B cell (primary cell): Measurements from ENCODE around the gene CERS6. TPM values are rescaled to one million over a fixed set of nuclear protein-coding genes. Genes with fewer than 3 reads are reported as not detected.

ENCODE experiments used
- ATAC-seq: fragments of 200-7000 bp; cut with Tn5 transposase; one replicate; pipeline ENCODE4 v1.10.0; 2021; ENCODE audit warnings: low read depth, mild to moderate bottlenecking, moderate number of reproducible peaks, moderate library complexity
- CTCF ChIA-PET: fragments of 350-600 bp; sonication (Branson Sonifier 250); formaldehyde crosslinking; loops from one replicate; lab custom pipeline; 2021; ENCODE audit warnings: antibody characterized with exemption, inconsistent platforms; lab: Charles Lee
- POLR2A ChIA-PET: fragments of 350-600 bp; sonication (Branson Sonifier 250); formaldehyde crosslinking; loops from one replicate; lab custom pipeline; 2021; ENCODE audit warnings: antibody characterized with exemption; lab: Charles Lee
- DNase-seq: peaks from one replicate; pipeline ENCODE4 v3.0.0; 2013
- H2AFZ ChIP-seq: 2 replicates; pipeline ENCODE4 v1.6.1; 2012; ENCODE audit warnings: mild to moderate bottlenecking, low read depth, low read length; ENCODE audit not compliant: insufficient read depth, poor library complexity, severe bottlenecking
- H3K27ac ChIP-seq, 2 donors: 1 replicate in 1 of 2; 2 replicates in 1 of 2; pipeline ENCODE4 v1.5.1; 2012 to 2013; ENCODE audit warnings: low read length in 2 of 2, mild to moderate bottlenecking in 2 of 2, moderate library complexity in 1 of 2
- H3K27me3 ChIP-seq, 4 experiments: fragments of 200-600 bp in 1 of 4; sonication (generic) in 1 of 4; replicated peaks in 1 of 4; 1 replicate in 2 of 4; 2 replicates in 2 of 4; pipeline versions ENCODE4 v1.6.1 to v1.7.0; 2013 to 2016; ENCODE audit warnings: low read length in 3 of 4, mild to moderate bottlenecking in 2 of 4, mixed read lengths in 1 of 4, moderate library complexity in 1 of 4; ENCODE audit not compliant: insufficient read depth in 4 of 4, control insufficient read depth in 3 of 4; ENCODE audit errors: control extremely low read depth in 1 of 4
- H3K36me3 ChIP-seq, 2 experiments: replicated peaks in 1 of 2; 1 replicate in 1 of 2; 2 replicates in 1 of 2; pipeline versions ENCODE4 v1.6.1 to v1.7.1; 2013; ENCODE audit warnings: low read length in 1 of 2; ENCODE audit not compliant: insufficient read depth in 2 of 2, control insufficient read depth in 1 of 2; ENCODE audit errors: control extremely low read depth in 1 of 2, extremely low read depth in 1 of 2
- H3K4me1 ChIP-seq, 2 donors: fragments of 200-600 bp in 1 of 2; sonication (generic) in 1 of 2; 1 replicate in 1 of 2; 2 replicates in 1 of 2; pipeline versions ENCODE4 v1.5.1 to v1.6.1; 2013 to 2017; ENCODE audit warnings: low read length in 2 of 2; ENCODE audit not compliant: control insufficient read depth in 2 of 2, insufficient read depth in 2 of 2
- H3K4me2 ChIP-seq: replicated peaks from 2 replicates; pipeline ENCODE3; 2012; ENCODE audit warnings: mild to moderate bottlenecking, low read depth, low read length; ENCODE audit not compliant: poor library complexity, severe bottlenecking
- H3K4me3 ChIP-seq, 5 experiments: fragments of 200-600 bp in 1 of 5; sonication (generic) in 1 of 5; 1 replicate in 3 of 5; 2 replicates in 2 of 5; pipeline versions ENCODE4 v1.5.1 to v1.7.0; 2011 to 2016; ENCODE audit warnings: low read length in 4 of 5, mild to moderate bottlenecking in 4 of 5, low read depth in 2 of 5, control low read depth in 1 of 5, moderate library complexity in 1 of 5; ENCODE audit not compliant: insufficient read depth in 1 of 5; ENCODE audit errors: control extremely low read depth in 1 of 5, extremely low read depth in 1 of 5
- H3K79me2 ChIP-seq: fragments of 200-600 bp; sonication (generic); one replicate; pipeline ENCODE4 v1.6.0; 2016; ENCODE audit warnings: low read length; ENCODE audit not compliant: control insufficient read depth, insufficient read depth
- H3K9ac ChIP-seq: fragments of 200-600 bp; sonication (generic); 2 replicates; pipeline ENCODE4 v1.6.1; 2017; ENCODE audit warnings: mild to moderate bottlenecking, low read length, moderate library complexity
- H3K9me3 ChIP-seq, 3 donors: one replicate each; pipeline versions ENCODE4 v1.6.1 to v1.7.1; 2013; ENCODE audit warnings: low read length in 2 of 3; ENCODE audit not compliant: control insufficient read depth in 2 of 3, insufficient read depth in 1 of 3; ENCODE audit errors: control extremely low read depth in 1 of 3
- H4K20me1 ChIP-seq: 2 replicates; pipeline ENCODE4 v1.6.0; 2012; ENCODE audit warnings: mild to moderate bottlenecking, low read length; ENCODE audit not compliant: insufficient read depth, control insufficient read depth, poor library complexity, severe bottlenecking
- H3K27ac Mint-ChIP-seq: one replicate; pipeline ENCODE4 v1.8.0; 2021; ENCODE audit warnings: mixed read lengths
- H3K27me3 Mint-ChIP-seq: one replicate; pipeline ENCODE4 v1.8.0; 2021; ENCODE audit warnings: mixed read lengths
- H3K4me1 Mint-ChIP-seq: one replicate; pipeline ENCODE4 v1.8.0; 2021; ENCODE audit warnings: mixed read lengths
- H3K4me3 Mint-ChIP-seq: one replicate; pipeline ENCODE4 v1.8.0; 2021; ENCODE audit warnings: mixed read lengths
- H3K9me3 Mint-ChIP-seq: one replicate; pipeline ENCODE4 v1.8.0; 2022; ENCODE audit warnings: mixed read lengths; ENCODE audit not compliant: insufficient read depth
- EZH2 ChIP-seq: IDR thresholded peaks from 2 replicates; pipeline ENCODE4 v1.6.1; 2012; ENCODE audit warnings: borderline replicate concordance, low read depth, mild to moderate bottlenecking, moderate library complexity, low read length; ENCODE audit not compliant: insufficient read depth, poor library complexity, severe bottlenecking
- WGBS: methylation state at CpG from one replicate; pipeline ENCODE4 v1.1.5; 2013; ENCODE audit warnings: missing lambda C conversion rate; ENCODE audit not compliant: insufficient coverage; 5-methylcytosine and 5-hydroxymethylcytosine counted together
- intact Hi-C: fragments of 100-400 bp; cut with micrococcal nuclease; formaldehyde crosslinking; loops from one replicate; pipeline ENCODE4 v1.10.0; 2022
- polyA plus RNA-seq: library from polyadenylated mRNA; depleted of rRNA; stranded (reverse); fragments of >200 nt; gene quantifications from 2 replicates; pipeline ENCODE4 v1.2.3, GENCODE V29; 2012
- total RNA-seq, 2 donors: library from RNA; stranded (reverse); fragments of 120-200 nt in 1 of 2; gene quantifications; 1 replicate in 1 of 2; 2 replicates in 1 of 2; pipeline versions ENCODE4 v1.2.3 to v1.2.4, GENCODE V29; 2013 to 2022
- TF ChIP-seq, protein P1 (sequence below): fragments of 200-600 bp; IDR thresholded peaks from one replicate; pipeline ENCODE4 v1.8.0; 2022; ENCODE audit warnings: antibody characterized with exemption, mild to moderate bottlenecking

Gene CERS6
- total and polyA plus RNA-seq, 2 donors (not counting 1 experiment from before 2014, with no cell fraction given) = 2.2 to 5.5 TPM

DNA sequence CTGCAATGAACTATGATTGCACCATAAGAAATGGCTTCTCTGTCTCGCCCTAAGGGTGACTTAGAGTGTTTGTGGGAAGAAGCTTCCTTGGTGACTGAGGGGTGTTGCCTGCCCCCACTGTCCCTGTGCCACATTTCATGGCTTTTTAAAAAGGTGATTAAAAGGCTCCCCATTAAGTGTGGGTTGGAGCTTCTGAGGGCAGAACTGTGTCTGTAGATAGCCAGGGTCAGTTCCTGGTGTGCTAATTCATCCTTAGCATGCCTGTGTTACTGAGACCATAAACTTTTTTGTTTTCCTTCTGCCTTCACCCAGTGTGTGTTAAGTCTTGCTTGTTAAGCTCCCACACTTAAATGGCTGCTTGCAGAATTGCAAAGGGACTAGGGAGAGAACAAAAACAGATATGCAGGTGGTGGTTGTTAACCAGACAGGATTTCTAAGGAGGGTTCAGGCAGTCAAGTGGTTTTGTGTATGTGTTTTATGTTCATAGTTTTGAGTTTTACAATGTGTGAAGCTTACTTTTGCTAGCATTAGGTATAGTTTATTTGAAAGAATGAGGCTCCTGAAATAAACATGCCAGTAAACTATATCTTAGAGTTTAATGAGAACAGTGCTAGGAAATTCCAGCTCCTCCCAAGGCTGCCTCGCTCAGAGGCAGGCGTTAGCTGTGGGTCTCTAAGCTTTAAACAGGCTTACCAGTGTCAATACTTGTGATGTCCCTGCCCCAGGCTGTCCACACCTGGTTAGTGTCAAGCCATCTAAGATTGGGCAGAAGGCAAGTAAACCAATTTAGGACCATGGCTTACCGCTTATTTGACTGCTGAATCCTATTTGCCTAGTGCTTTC lies 14.5 kb downstream of the CERS6 start:
- no peak for ATAC-seq
- ChIA-PET POLR2A (no interaction called here), CTCF (no interaction called here)
- Histone ChIP-seq H3K27ac (no peak overlapping the region), H3K4me1 (peaks cover 35 to 41% of the 10 kb centered on the region in 2 donors), H3K27me3 (no peaks in the 10 kb centered on the region), H3K9me3 (no peaks in the 10 kb centered on the region), H3K9ac (no peak overlapping the region), H3K36me3 (no peaks in the 10 kb centered on the region), H3K4me3 (no peak overlapping the region), H3K79me2 (peaks cover 69% of the 10 kb centered on the region), H2AFZ (no peak overlapping the region), H3K4me2 (no peak overlapping the region), H4K20me1 (peaks cover 6% of the 10 kb centered on the region)
- no peak for TF ChIP-seq EZH2
- TF ChIP-seq, protein P1, sequence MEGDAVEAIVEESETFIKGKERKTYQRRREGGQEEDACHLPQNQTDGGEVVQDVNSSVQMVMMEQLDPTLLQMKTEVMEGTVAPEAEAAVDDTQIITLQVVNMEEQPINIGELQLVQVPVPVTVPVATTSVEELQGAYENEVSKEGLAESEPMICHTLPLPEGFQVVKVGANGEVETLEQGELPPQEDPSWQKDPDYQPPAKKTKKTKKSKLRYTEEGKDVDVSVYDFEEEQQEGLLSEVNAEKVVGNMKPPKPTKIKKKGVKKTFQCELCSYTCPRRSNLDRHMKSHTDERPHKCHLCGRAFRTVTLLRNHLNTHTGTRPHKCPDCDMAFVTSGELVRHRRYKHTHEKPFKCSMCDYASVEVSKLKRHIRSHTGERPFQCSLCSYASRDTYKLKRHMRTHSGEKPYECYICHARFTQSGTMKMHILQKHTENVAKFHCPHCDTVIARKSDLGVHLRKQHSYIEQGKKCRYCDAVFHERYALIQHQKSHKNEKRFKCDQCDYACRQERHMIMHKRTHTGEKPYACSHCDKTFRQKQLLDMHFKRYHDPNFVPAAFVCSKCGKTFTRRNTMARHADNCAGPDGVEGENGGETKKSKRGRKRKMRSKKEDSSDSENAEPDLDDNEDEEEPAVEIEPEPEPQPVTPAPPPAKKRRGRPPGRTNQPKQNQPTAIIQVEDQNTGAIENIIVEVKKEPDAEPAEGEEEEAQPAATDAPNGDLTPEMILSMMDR = no peak
- Mint-ChIP-seq H3K27ac (no peak overlapping the region), H3K4me1 (peaks cover 48% of the 10 kb centered on the region), H3K4me3 (no peak overlapping the region), H3K9me3 (no peaks in the 10 kb centered on the region), H3K27me3 (no peaks in the 10 kb centered on the region)
- intact Hi-C loops = no loop called here
- no peak for DNase-seq
- WGBS = 59% methylated on average over 2 of the region's 4 CpGs

DNA sequence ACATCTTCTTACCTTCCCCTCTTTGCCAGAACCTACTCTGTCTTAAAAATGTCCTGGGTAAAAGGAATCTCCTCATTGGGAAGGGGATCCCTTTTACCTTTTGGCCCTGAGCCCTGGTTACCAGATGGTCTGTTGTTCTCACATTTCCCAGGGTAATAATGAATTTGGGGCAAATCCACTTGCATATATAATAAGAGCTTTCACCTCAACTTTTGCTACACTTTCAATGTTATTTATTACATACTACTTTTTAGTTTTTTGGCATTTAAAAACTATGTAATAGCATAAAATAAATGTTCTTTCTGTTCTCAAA lies 15.0 kb downstream of the CERS6 start:
- Histone ChIP-seq H3K4me2 (no peak overlapping the region), H3K9me3 (no peaks in the 10 kb centered on the region), H3K79me2 (peaks cover 72% of the 10 kb centered on the region), H3K4me1 (peaks cover 32 to 37% of the 10 kb centered on the region in 2 donors), H2AFZ (no peak overlapping the region), H3K36me3 (no peaks in the 10 kb centered on the region), H3K27me3 (no peaks in the 10 kb centered on the region), H4K20me1 (peaks cover 6% of the 10 kb centered on the region), H3K4me3 (no peak overlapping the region), H3K9ac (no peak overlapping the region), H3K27ac (no peak overlapping the region)
- POLR2A ChIA-PET = no interaction called here
- ATAC-seq (no peak), DNase-seq (no peak)
- intact Hi-C loops = no loop called here
- Mint-ChIP-seq H3K4me3 (no peak overlapping the region), H3K27ac (no peak overlapping the region), H3K9me3 (no peaks in the 10 kb centered on the region), H3K4me1 (peaks cover 43% of the 10 kb centered on the region), H3K27me3 (no peaks in the 10 kb centered on the region)
- no peak for TF ChIP-seq EZH2
- TF ChIP-seq, protein P1 = no peak
- CTCF ChIA-PET = no interaction called here
